ENCODE data around the gene PTPRD. TPM values are rescaled to one million over a fixed set of nuclear protein-coding genes. Genes with fewer than 3 reads are reported as not detected.

Gene PTPRD
- total RNA-seq, 1 donor from 2014 or later, result 136 TPM

DNA sequence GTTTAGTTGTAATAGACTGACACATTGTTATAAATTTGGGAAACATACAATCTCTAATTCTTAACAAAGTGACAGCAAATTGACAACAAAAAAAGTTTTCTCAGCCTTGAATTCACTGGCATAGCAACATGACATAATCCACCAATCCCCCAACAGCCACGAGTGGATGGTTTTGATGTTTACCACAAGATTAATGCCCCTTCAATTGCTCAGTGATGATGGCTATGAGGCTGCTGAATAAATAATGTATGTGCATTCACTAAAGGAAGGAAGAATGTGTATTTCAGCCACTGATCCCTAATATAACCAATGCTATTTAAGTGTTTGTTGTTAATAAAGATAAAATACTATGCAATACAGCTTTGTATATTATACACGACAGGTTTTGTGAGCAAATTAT, 2069.6 kb downstream of the PTPRD start:
- Mint-ChIP-seq H3K9me3 (peaks cover 4% of the 10 kb centered on the region), H3K4me1 (no peaks in the 10 kb centered on the region), H3K27me3 (ENCODE audit: insufficient read depth, low read depth) (no peaks in the 10 kb centered on the region), H3K4me3 (no peak overlapping the region), H3K36me3 (peaks cover 9% of the 10 kb centered on the region), H3K27ac (no peak overlapping the region)
- Histone ChIP-seq H3K4me2 (no peak overlapping the region), H3K27me3 (no peaks in the 10 kb centered on the region), H3F3A (ENCODE audit: low read depth) (no peaks in the 10 kb centered on the region), H2AFZ (replicated peaks) (no peak overlapping the region), H3K4me1 (no peaks in the 10 kb centered on the region), H3K79me2 (ENCODE audit: low read depth) (no peaks in the 10 kb centered on the region), H3K9ac (no peak overlapping the region), H3K27ac (no peak overlapping the region), H3K36me3 (no peaks in the 10 kb centered on the region), H3K4me3 (no peak overlapping the region), H3K9me3 (ENCODE audit: low read depth) (no peaks in the 10 kb centered on the region), H4K20me1 (ENCODE audit: low read depth) (no peaks in the 10 kb centered on the region)
- DNase-seq (ENCODE audit: low spot score), result no peak
- TF ChIP-seq CTCF (IDR thresholded peaks at IDR 0.05) (no peak), EZH2 (IDR thresholded peaks at IDR 0.05) (no peak), EZH2phosphoT487 (IDR thresholded peaks at IDR 0.05) (no peak)

DNA sequence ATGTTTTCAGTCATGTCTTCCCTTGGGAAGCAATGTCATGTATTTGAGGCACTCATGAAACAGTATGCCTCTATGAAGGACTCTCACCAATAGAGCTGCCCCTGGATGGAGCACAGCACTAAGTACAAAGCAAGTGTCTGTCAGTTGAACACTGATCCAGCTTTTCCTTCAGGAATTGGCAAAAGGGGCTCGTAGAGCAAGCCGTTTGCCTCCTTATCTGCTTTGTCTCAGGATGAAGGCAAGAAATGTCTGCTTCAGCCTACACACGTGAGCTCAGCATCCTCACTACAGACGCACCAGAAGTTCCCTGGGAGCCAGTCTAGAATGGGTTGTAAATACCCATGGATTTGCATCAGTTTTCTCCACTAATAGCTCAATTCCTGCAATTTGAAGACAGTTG, 2070.3 kb downstream of the PTPRD start:
- no peaks in the 10 kb centered on the region for H3K4me1 Mint-ChIP-seq
- H3F3A ChIP-seq (ENCODE audit: low read depth), result no peaks in the 10 kb centered on the region

DNA sequence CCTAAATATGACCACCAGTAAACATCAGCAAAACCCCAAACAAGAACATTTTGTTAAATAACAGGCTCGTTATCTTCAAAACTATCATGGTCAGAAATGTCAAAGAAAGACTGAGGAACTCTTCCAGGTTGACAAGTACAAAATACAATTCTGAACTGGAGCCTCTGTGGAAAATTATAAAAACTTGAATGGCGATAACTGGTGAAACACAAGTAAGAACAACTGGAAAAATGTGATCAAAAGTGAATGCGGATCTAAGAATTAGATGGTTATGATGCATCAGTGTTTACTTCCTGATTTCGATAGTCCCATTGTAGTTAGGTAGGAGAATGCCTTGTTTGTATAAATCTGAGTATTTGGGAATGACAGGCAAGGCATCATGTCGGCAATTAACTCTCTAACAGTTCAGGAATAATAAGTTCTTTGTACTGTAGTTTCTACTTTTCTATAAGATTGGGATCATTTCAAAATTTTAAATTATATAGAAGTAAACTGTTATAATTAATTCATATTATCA, 2073.1 kb downstream of the PTPRD start:
- Mint-ChIP-seq H3K27me3 (ENCODE audit: insufficient read depth, low read depth) (peaks cover 2% of the 10 kb centered on the region), H3K9me3 (peaks cover 2% of the 10 kb centered on the region), H3K36me3 (no peaks in the 10 kb centered on the region), H3K4me3 (no peak overlapping the region), H3K27ac (no peak overlapping the region), H3K4me1 (no peaks in the 10 kb centered on the region)
- H4K20me1 ChIP-seq (ENCODE audit: low read depth), result no peaks in the 10 kb centered on the region
- DNase-seq (ENCODE audit: low spot score), result no peak
- H2AFZ ChIP-seq (replicated peaks), result no peak overlapping the region
- H3K27me3 ChIP-seq, result no peaks in the 10 kb centered on the region
- no peak overlapping the region for H3K9ac ChIP-seq
- no peaks in the 10 kb centered on the region for H3F3A ChIP-seq (ENCODE audit: low read depth)
- no peaks in the 10 kb centered on the region for H3K4me1 ChIP-seq
- no peak for TF ChIP-seq EZH2phosphoT487 (IDR thresholded peaks at IDR 0.05)
- TF ChIP-seq EZH2 (IDR thresholded peaks at IDR 0.05), result no peak
- no peak for TF ChIP-seq CTCF (IDR thresholded peaks at IDR 0.05)
- H3K79me2 ChIP-seq (ENCODE audit: low read depth), result no peaks in the 10 kb centered on the region
- no peaks in the 10 kb centered on the region for H3K9me3 ChIP-seq (ENCODE audit: low read depth)
- H3K4me2 ChIP-seq, result no peak overlapping the region
- no peaks in the 10 kb centered on the region for H3K36me3 ChIP-seq
- no peak overlapping the region for H3K4me3 ChIP-seq
- no peak overlapping the region for H3K27ac ChIP-seq

More for the DNA sequence above, 2070.3 kb downstream of the PTPRD start:
- H3K27me3 Mint-ChIP-seq (ENCODE audit: insufficient read depth, low read depth), result no peaks in the 10 kb centered on the region
- no peaks in the 10 kb centered on the region for H3K4me1 ChIP-seq
- no peak overlapping the region for H3K27ac Mint-ChIP-seq
- H2AFZ ChIP-seq (replicated peaks), result no peak overlapping the region
- no peak overlapping the region for H3K4me2 ChIP-seq
- no peak overlapping the region for H3K9ac ChIP-seq
- no peak overlapping the region for H3K27ac ChIP-seq
- peaks cover 2% of the 10 kb centered on the region for H3K9me3 Mint-ChIP-seq
- H3K27me3 ChIP-seq, result no peaks in the 10 kb centered on the region
- H3K36me3 ChIP-seq, result no peaks in the 10 kb centered on the region
- no peaks in the 10 kb centered on the region for H4K20me1 ChIP-seq (ENCODE audit: low read depth)
- no peaks in the 10 kb centered on the region for H3K79me2 ChIP-seq (ENCODE audit: low read depth)
- no peak for DNase-seq (ENCODE audit: low spot score)
- H3K36me3 Mint-ChIP-seq, result peaks cover 5% of the 10 kb centered on the region
- H3K9me3 ChIP-seq (ENCODE audit: low read depth), result no peaks in the 10 kb centered on the region
- no peak overlapping the region for H3K4me3 ChIP-seq
- TF ChIP-seq EZH2phosphoT487 (IDR thresholded peaks at IDR 0.05) (no peak), EZH2 (IDR thresholded peaks at IDR 0.05) (no peak), CTCF (IDR thresholded peaks at IDR 0.05) (no peak)
- H3K4me3 Mint-ChIP-seq, result no peak overlapping the region

All from neural progenitor cell (in vitro differentiated cells).